ENCODE results near the gene RAB36.

RAB36 gene

GRCh38 chr22:23105304-23105703 lies 40.0 kb upstream of the RAB36 start:
- H3K79me2 ChIP-seq (ENCODE audit: low read length) = no peaks in the 10 kb centered on the region
- TF ChIP-seq CTCF (IDR thresholded peaks at IDR 0.05; ENCODE audit: low read length) = no peak
- H3K27me3 ChIP-seq (replicated peaks; ENCODE audit: insufficient read depth, low read length) = no peaks in the 10 kb centered on the region
- H3K9me3 ChIP-seq (replicated peaks; ENCODE audit: insufficient read depth, low read length) = no peaks in the 10 kb centered on the region
- no peak overlapping the region for H3K4me3 ChIP-seq (ENCODE audit: low read length)
- no peaks in the 10 kb centered on the region for H3F3A ChIP-seq (ENCODE audit: insufficient read depth, low read length)
- H3K36me3 ChIP-seq (replicated peaks; ENCODE audit: insufficient read depth, low read length) = no peaks in the 10 kb centered on the region
- no peak for DNase-seq
- no peak overlapping the region for H3K4me2 ChIP-seq (ENCODE audit: low read depth, low read length)
- no peaks in the 10 kb centered on the region for H3K4me1 ChIP-seq (ENCODE audit: low read length)
- H3K27ac ChIP-seq (ENCODE audit: low read length) = no peak overlapping the region
- H2AFZ ChIP-seq (ENCODE audit: low read length) = no peak overlapping the region
- no peaks in the 10 kb centered on the region for H4K20me1 ChIP-seq (ENCODE audit: insufficient read depth, low read length)
- no peaks in the 10 kb centered on the region for H3K9me2 ChIP-seq (replicated peaks; ENCODE audit: insufficient read depth, low read length)
- H3K9ac ChIP-seq (ENCODE audit: low read length) = no peak overlapping the region

- Histone ChIP-seq H3K4me2 (ENCODE audit: low read depth, low read length) (no peak overlapping the region), H3K9ac (ENCODE audit: low read length) (no peak overlapping the region), H3K4me1 (ENCODE audit: low read length) (no peaks in the 10 kb centered on the region), H3K79me2 (ENCODE audit: low read length) (no peaks in the 10 kb centered on the region), H3K36me3 (replicated peaks; ENCODE audit: insufficient read depth, low read length) (no peaks in the 10 kb centered on the region), H3K4me3 (ENCODE audit: low read length) (no peak overlapping the region), H3F3A (ENCODE audit: insufficient read depth, low read length) (no peaks in the 10 kb centered on the region), H3K9me2 (replicated peaks; ENCODE audit: insufficient read depth, low read length) (no peaks in the 10 kb centered on the region), H3K27ac (ENCODE audit: low read length) (no peak overlapping the region), H3K27me3 (replicated peaks; ENCODE audit: insufficient read depth, low read length) (no peaks in the 10 kb centered on the region), H4K20me1 (ENCODE audit: insufficient read depth, low read length) (no peaks in the 10 kb centered on the region), H2AFZ (ENCODE audit: low read length) (no peak overlapping the region), H3K9me3 (replicated peaks; ENCODE audit: insufficient read depth, low read length) (no peaks in the 10 kb centered on the region)
- DNase-seq = no peak
- no peak for TF ChIP-seq EZH2 (optimal IDR thresholded peaks at IDR 0.05; ENCODE audit: low read depth, low read length)
- TF ChIP-seq CTCF (IDR thresholded peaks at IDR 0.05; ENCODE audit: low read length) = no peak
- no peak for TF ChIP-seq EZH2phosphoT487 (IDR thresholded peaks at IDR 0.05; ENCODE audit: low read length)
These were observed 39.4 kb upstream of the RAB36 start for GRCh38 chr22:23105919-23106318.

GRCh38 chr22:23106344-23106743 lies 38.9 kb upstream of the RAB36 start:
- Histone ChIP-seq H3K27ac (ENCODE audit: low read length) (no peak overlapping the region), H4K20me1 (ENCODE audit: insufficient read depth, low read length) (no peaks in the 10 kb centered on the region), H3K79me2 (ENCODE audit: low read length) (no peaks in the 10 kb centered on the region), H3K4me1 (ENCODE audit: low read length) (no peaks in the 10 kb centered on the region), H3K9me2 (replicated peaks; ENCODE audit: insufficient read depth, low read length) (no peaks in the 10 kb centered on the region), H3K36me3 (replicated peaks; ENCODE audit: insufficient read depth, low read length) (no peaks in the 10 kb centered on the region), H3K27me3 (replicated peaks; ENCODE audit: insufficient read depth, low read length) (no peaks in the 10 kb centered on the region), H2AFZ (ENCODE audit: low read length) (no peak overlapping the region), H3K9ac (ENCODE audit: low read length) (no peak overlapping the region), H3K4me3 (ENCODE audit: low read length) (no peak overlapping the region), H3F3A (ENCODE audit: insufficient read depth, low read length) (no peaks in the 10 kb centered on the region), H3K9me3 (replicated peaks; ENCODE audit: insufficient read depth, low read length) (no peaks in the 10 kb centered on the region), H3K4me2 (ENCODE audit: low read depth, low read length) (no peak overlapping the region)
- no peak for DNase-seq
- TF ChIP-seq EZH2 (optimal IDR thresholded peaks at IDR 0.05; ENCODE audit: low read depth, low read length) = no peak
- TF ChIP-seq EZH2phosphoT487 (IDR thresholded peaks at IDR 0.05; ENCODE audit: low read length) = no peak
- no peak for TF ChIP-seq CTCF (IDR thresholded peaks at IDR 0.05; ENCODE audit: low read length)
